Middle frontal gyrus (tissue), 1 donor: ENCODE measurements around the gene EPHA2.
"Not testable (repeated sequence)": the region's sequence is repeated elsewhere in the genome, so short reads cannot be mapped to it uniquely, and the experiment has no call there.

Experiments
- DNase-seq: peaks from one replicate; pipeline ENCODE4 v3.0.0-alpha.2; 2015; ENCODE audit warnings: low spot score; ENCODE audit errors: extremely low spot score

EPHA2 gene

GRCh38 chr1:16168622-16169360, 12.9 kb upstream of the EPHA2 start:
- no peak for DNase-seq

DNA sequence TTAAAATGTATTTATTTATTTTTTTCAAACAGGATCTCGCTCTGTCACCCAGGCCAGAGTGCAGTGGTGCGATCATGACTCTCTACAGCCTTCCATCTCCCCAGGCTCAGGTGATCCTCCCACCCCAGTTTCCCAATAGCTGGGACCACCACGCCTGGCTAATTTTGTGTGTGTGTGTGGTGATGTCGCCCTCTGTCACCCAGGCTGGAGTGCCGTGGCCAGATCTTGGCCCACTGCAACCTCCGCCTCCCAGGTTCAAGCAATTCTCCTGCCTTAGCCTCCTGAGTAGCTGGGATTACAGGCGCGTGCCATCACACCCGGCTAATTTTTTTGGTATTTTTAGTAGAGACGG, 12.3 kb upstream of the EPHA2 start:
- not testable (repeated sequence) for DNase-seq

DNA sequence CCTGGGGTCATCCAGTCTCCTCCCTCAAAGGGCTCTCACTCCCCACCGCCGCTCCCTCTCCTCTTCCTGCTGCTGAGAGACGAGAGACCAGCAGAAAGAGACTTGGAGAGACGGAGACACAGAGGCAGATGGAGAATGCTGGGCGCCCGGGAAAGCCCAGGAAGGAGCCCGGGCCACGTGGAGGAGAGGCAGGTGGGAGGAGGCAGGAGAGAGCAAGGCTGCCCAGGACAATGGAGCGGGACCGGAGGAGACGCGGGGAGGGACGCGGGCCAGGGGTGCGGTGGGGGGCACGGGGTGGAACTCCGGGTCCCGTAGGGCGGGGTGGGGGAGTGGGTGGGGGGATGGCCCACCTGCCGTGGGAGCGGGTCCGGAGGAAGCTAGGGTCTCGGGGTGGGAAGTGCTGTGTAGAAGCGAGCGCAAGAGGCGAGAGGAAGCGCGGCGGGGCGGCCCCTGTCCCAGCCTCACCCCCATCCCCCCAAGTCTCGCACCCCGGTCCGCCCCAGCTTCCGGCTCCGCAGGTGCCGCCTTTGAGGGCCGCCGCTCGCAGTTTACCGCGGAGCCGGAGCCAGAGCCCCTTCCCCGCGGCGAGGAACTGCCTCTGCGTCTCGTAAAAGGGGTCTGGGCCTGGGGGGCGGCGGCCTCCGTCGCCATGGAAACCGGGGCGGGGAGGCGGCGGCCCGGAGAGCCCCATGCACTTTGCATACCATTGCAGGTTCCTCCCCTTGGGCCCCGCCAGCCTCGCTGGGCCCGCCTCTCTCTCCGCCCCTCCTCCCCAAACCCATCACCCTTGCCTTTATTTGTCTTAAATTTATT, 11.7 kb upstream of the EPHA2 start:
- DNase-seq = no peak

DNA sequence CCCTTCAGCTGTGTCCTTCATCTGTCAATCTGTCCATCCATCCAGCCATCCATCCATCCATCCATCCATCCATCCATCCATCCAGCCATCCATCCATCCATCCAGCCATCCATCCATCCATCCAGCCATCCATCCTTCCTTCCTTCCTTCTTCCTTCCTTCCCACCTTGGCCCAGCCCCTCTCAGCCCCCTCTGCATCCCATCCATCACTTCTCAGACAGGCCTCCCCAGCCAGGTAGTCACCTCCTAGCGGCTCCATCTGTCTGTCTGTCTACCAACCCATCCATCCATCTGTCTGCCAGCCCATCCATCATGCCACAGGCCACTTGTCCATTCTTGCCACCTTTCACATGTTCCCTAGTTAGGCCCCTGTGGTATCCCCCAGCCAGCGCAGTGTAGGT, 10.2 kb upstream of the EPHA2 start:
- DNase-seq = no peak

- no peak for DNase-seq
Measured at GRCh38 chr1:16165548-16165947, 9.7 kb upstream of the EPHA2 start.

GRCh38 chr1:16165073-16165364, 9.2 kb upstream of the EPHA2 start:
- no peak for DNase-seq

- no peak for DNase-seq
Measured at GRCh38 chr1:16164213-16165072, 8.6 kb upstream of the EPHA2 start.

DNA sequence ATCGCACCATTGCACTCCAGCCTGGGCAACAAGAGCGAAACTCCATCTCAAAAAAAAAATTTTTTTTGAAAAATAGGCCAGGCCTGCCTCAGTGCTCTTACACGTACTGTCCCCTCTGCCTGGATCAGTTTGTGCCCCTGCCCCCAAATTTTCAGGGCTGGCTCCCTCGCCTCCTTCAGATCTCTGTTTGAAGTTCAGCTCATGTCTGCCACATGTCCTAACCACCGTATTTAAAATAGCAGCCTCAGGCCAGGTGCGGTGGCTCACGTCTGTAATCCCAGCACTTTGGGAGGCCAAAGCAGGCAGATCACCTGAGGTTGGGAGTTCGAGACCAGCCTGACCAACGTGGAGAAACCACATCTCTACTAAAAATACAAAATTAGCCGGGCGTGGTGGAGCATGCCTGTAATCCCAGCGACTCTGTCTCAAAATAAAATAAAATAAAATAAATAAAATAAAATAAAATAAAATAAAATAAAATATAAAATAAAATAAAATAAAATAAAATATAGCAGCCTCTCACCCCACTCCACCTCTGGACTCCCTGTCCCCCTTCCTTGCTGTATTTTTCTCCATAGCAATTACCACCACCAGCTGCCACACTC, 7.8 kb upstream of the EPHA2 start:
- not testable (repeated sequence) for DNase-seq

- no peak for DNase-seq
Measured at GRCh38 chr1:16162163-16162822, 6.4 kb upstream of the EPHA2 start.

- no peak for DNase-seq
Measured at GRCh38 chr1:16161717-16162116, 5.8 kb upstream of the EPHA2 start.

- no peak for DNase-seq
Measured at GRCh38 chr1:16158993-16159831, 3.3 kb upstream of the EPHA2 start.

DNA sequence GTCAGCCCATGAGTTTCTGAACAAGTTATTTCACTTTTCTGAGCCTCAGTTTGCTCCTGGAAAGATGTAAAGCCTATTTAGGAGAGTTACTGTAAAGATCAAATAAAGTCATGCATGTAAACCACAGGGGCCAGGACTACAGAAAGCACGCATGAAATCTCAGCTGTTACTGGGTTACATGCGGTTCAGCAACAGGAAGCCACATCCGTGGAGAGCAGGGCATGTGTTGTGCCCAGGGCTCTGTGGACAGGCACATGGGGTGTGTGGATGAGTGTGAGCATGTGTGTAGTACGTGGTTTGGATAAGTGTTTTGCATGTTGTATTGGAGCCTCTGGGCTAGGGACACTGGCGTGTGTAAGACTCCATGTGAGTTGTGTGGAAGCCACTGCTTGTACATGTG, 2.2 kb upstream of the EPHA2 start:
- no peak for DNase-seq

GRCh38 chr1:16156848-16157495, 1.1 kb upstream of the EPHA2 start:
- no peak for DNase-seq

GRCh38 chr1:16153999-16154673, 1.7 kb downstream of the EPHA2 start:
- DNase-seq = no peak

DNA sequence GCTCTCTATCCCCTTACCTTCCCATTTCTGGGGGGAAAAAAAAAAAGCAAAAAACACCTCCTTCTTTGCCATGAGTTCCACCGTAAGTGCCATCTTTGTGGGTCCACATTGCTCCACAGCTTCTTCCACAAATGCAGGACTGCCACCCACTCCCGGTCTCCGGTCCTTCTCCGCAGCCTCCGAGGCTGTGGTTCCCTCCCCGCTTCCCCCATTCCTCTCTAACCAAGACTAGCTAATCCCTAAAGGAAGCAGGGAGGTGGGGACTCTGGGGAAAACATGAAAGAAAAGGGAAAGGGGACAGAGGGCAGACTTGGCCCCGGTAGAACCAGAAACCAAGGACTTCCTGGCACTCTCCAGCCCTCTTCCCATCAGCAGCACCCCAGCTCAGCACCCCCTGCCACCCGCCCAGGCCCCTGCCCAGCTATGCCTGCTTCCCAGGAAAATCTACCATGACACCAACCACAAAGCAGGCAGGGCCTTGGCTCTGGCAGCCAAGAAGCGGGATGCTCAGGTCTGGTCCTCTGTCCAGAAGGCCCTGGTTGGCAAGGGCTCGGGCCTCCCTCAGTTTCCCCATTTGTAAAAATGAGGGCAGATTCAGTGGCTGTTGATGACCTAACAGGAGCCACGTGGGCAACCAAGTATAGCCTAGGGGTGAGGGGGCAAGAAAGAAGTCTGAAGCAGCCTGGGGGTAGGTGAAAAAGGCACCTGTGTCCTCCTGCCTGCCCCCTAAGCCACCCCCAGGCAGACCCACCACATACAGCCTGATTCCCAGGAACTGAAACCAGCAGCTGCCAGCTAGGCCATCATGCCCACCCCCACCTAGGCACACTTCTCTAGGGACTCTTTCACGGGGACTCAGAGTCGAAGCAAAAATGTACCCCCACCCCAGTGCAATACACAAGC, 2.5 kb downstream of the EPHA2 start:
- DNase-seq = no peak

- no peak for DNase-seq
Measured at GRCh38 chr1:16152481-16153087, 3.3 kb downstream of the EPHA2 start.

DNA sequence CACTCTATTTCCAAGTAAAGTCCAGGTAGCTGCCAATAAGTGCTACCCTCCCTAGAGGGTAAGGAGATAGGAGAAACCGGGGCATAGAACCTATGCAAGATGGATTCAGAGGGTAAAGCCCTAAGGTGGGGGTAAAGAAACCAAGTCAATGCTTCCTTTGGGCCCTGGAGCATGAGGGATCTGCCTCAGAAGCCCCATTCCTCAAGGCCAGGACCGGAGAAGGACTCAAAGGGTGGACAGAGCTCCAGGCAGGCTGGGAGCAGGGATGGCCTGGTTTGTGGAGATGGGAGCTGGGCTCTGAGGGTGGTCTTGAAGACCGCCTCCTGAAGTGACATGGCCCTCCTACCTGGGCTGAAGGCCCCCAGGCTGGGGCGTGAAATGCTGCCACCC, 3.9 kb downstream of the EPHA2 start:
- no peak for DNase-seq
